HG02885 (cell line): ENCODE results near the gene KLHDC1.
"Not testable (repeated sequence)": the region's sequence is repeated elsewhere in the genome, so short reads cannot be mapped to it uniquely, and the experiment has no call there.

Source experiments
- ATAC-seq: cut with Tn5 transposase; IDR thresholded peaks from one replicate; pipeline ENCODE4 v1.9.1; 2021; ENCODE audit warnings: mild to moderate bottlenecking; ENCODE audit not compliant: unreplicated experiment, poor library complexity

The KLHDC1 gene

GRCh38 chr14:49781040-49781439 lies 88.1 kb downstream of the KLHDC1 start:
- ATAC-seq, result not testable (repeated sequence)

- no peak for ATAC-seq
Measured at GRCh38 chr14:49783394-49784014, 90.6 kb downstream of the KLHDC1 start.

GRCh38 chr14:49786315-49786714 lies 93.4 kb downstream of the KLHDC1 start:
- no peak for ATAC-seq

GRCh38 chr14:49792618-49793017 lies 99.7 kb downstream of the KLHDC1 start:
- no peak for ATAC-seq

GRCh38 chr14:49796025-49796424 lies 103.1 kb downstream of the KLHDC1 start:
- no peak for ATAC-seq
